GM23338 (cell line): ENCODE results near the gene ZNF514. TPM values are rescaled to one million over a fixed set of nuclear protein-coding genes. Genes with fewer than 3 reads are reported as not detected.

ENCODE experiments used
- ATAC-seq: fragments of 200-7000 bp; cut with Tn5 transposase; 3 replicates; pipeline ENCODE4 v1.9.1; 2020
- DNase-seq: peaks from one replicate; pipeline ENCODE4 v3.0.0-alpha.2; 2015; ENCODE audit warnings: low spot score
- H2AFZ ChIP-seq: fragments of 200-600 bp; sonication (generic); 2 replicates; pipeline ENCODE4 v1.8.0; 2016; ENCODE audit warnings: antibody characterized with exemption, mild to moderate bottlenecking, moderate library complexity
- H3F3A ChIP-seq: fragments of 200-600 bp; sonication (generic); replicated peaks from 2 replicates; pipeline ENCODE4 v1.8.0; 2017; ENCODE audit warnings: antibody characterized with exemption, mixed run types, low read depth
- H3K27ac ChIP-seq: fragments of 200-600 bp; sonication (generic); 2 replicates; pipeline ENCODE4 v1.6.1; 2016; ENCODE audit warnings: low read depth
- H3K27me3 ChIP-seq: fragments of 200-600 bp; sonication (generic); 2 replicates; pipeline ENCODE4 v1.8.0; 2016; ENCODE audit warnings: mild to moderate bottlenecking, mixed run types, moderate library complexity; ENCODE audit not compliant: insufficient read depth
- H3K36me3 ChIP-seq: fragments of 200-600 bp; sonication (generic); 2 replicates; pipeline ENCODE4 v1.8.0; 2016; ENCODE audit warnings: mild to moderate bottlenecking; ENCODE audit not compliant: insufficient read depth
- H3K4me1 ChIP-seq: fragments of 200-600 bp; sonication (generic); 2 replicates; pipeline ENCODE4 v1.8.0; 2016; ENCODE audit warnings: mild to moderate bottlenecking, moderate library complexity; ENCODE audit not compliant: insufficient read depth
- H3K4me2 ChIP-seq: fragments of 200-600 bp; sonication (generic); 2 replicates; pipeline ENCODE4 v1.7.1; 2017; ENCODE audit warnings: mixed run types
- H3K4me3 ChIP-seq: fragments of 200-600 bp; sonication (generic); 2 replicates; pipeline ENCODE4 v1.6.1; 2016; ENCODE audit warnings: mixed run types
- H3K79me2 ChIP-seq: fragments of 200-600 bp; sonication (generic); replicated peaks from 2 replicates; pipeline ENCODE4 v1.8.0; 2017; ENCODE audit warnings: mild to moderate bottlenecking; ENCODE audit not compliant: insufficient read depth
- H3K9me2 ChIP-seq: fragments of 200-600 bp; sonication (generic); 2 replicates; pipeline ENCODE4 v1.8.0; 2017; ENCODE audit not compliant: insufficient read depth
- H4K20me1 ChIP-seq: fragments of 200-600 bp; sonication (generic); replicated peaks from 2 replicates; pipeline ENCODE4 v1.8.0; 2017; ENCODE audit warnings: mild to moderate bottlenecking; ENCODE audit not compliant: insufficient read depth
- H3K27ac Mint-ChIP-seq: 2 replicates; pipeline ENCODE4 v1.8.0; 2020; ENCODE audit warnings: inconsistent platforms, mild to moderate bottlenecking, moderate library complexity, mixed read lengths
- H3K27me3 Mint-ChIP-seq: 3 replicates; pipeline ENCODE4 v1.8.0; 2022; ENCODE audit warnings: low read depth, mild to moderate bottlenecking, moderate library complexity, mixed read lengths, inconsistent platforms; ENCODE audit not compliant: insufficient read depth, poor library complexity
- H3K36me3 Mint-ChIP-seq: 3 replicates; pipeline ENCODE4 v1.8.0; 2021; ENCODE audit warnings: low read depth, mild to moderate bottlenecking, inconsistent platforms, moderate library complexity, mixed read lengths
- H3K4me1 Mint-ChIP-seq: 3 replicates; pipeline ENCODE4 v1.8.0; 2020; ENCODE audit warnings: mild to moderate bottlenecking, inconsistent platforms, mixed read lengths
- H3K4me3 Mint-ChIP-seq: 3 replicates; pipeline ENCODE4 v1.8.0; 2021; ENCODE audit warnings: moderate library complexity, mild to moderate bottlenecking, inconsistent platforms, mixed read lengths
- H3K9me3 Mint-ChIP-seq: 3 replicates; pipeline ENCODE4 v1.8.0; 2020; ENCODE audit warnings: moderate library complexity, mild to moderate bottlenecking, inconsistent platforms, mixed read lengths
- CREB1 ChIP-seq: fragments of 250-450 bp; sonication (Bioruptor Pico); IDR thresholded peaks from 2 replicates; pipeline ENCODE4 v1.5.0; 2020; ENCODE audit warnings: low read depth, mild to moderate bottlenecking, moderate library complexity
- CTCF ChIP-seq, 2 experiments: fragments of 200-600 bp in 1 of 2; sonication (generic) in 1 of 2; conservative IDR thresholded peaks; 2 replicates each; pipeline versions ENCODE4 v1.5.1 to v1.6.1; 2016 to 2017; ENCODE audit warnings: antibody characterized with exemption in 2 of 2, low read depth in 2 of 2, mild to moderate bottlenecking in 2 of 2, moderate library complexity in 1 of 2
- ETS1 ChIP-seq: IDR thresholded peaks from 2 replicates; pipeline ENCODE4 v1.6.1; 2016; ENCODE audit warnings: antibody characterized with exemption
- EZH2 ChIP-seq: fragments of 200-600 bp; sonication (generic); IDR thresholded peaks from one replicate; pipeline ENCODE4 v1.8.0; 2017; ENCODE audit warnings: antibody characterized with exemption, mild to moderate bottlenecking, low read depth; ENCODE audit not compliant: unreplicated experiment
- EZH2phosphoT487 ChIP-seq: fragments of 200-600 bp; sonication (generic); IDR thresholded peaks from one replicate; pipeline ENCODE4 v1.8.1; 2018; ENCODE audit warnings: antibody characterized with exemption; ENCODE audit not compliant: unreplicated experiment
- JUNB ChIP-seq: IDR thresholded peaks from one replicate; pipeline ENCODE4 v1.6.1; 2016; ENCODE audit warnings: antibody characterized with exemption; ENCODE audit not compliant: unreplicated experiment
- NANOG ChIP-seq: IDR thresholded peaks from 2 replicates; pipeline ENCODE4 v1.6.1; 2016; ENCODE audit warnings: antibody characterized with exemption, borderline replicate concordance
- POLR2AphosphoS5 ChIP-seq: IDR thresholded peaks from 2 replicates; pipeline ENCODE4 v1.6.1; 2016; ENCODE audit warnings: antibody characterized with exemption, low read depth
- REST ChIP-seq: IDR thresholded peaks from one replicate; pipeline ENCODE4 v1.6.1; 2018; ENCODE audit warnings: antibody characterized with exemption; ENCODE audit not compliant: unreplicated experiment
- STAT1 ChIP-seq: IDR thresholded peaks from one replicate; pipeline ENCODE4 v1.6.1; 2016; ENCODE audit warnings: antibody characterized with exemption; ENCODE audit not compliant: unreplicated experiment
- ZNF114 ChIP-seq: fragments of 250-450 bp; sonication (Bioruptor Pico); IDR thresholded peaks from 2 replicates; pipeline ENCODE4 v1.5.0; 2020; ENCODE audit warnings: mild to moderate bottlenecking, moderate library complexity
- ZNF462 ChIP-seq: fragments of 250-450 bp; sonication (Bioruptor Pico); IDR thresholded peaks from 2 replicates; pipeline ENCODE4 v1.5.0; 2020; ENCODE audit warnings: mild to moderate bottlenecking, moderate library complexity
- polyA plus RNA-seq: library from polyadenylated mRNA; unstranded; fragments of >200 nt; fragmentation: Nextera tagmentation; extraction: Ambion mirVana; gene quantifications from 2 replicates; pipeline ENCODE4 v1.2.1, GENCODE V29; 2016
- total RNA-seq: library from RNA; depleted of rRNA; stranded (reverse); fragments of >200 nt; shearing (Covaris generic); gene quantifications from 2 replicates; pipeline ENCODE4 v1.2.3, GENCODE V29; 2014

ZNF514 gene
- total and polyA plus RNA-seq, 2 experiments from 2014 or later: 7.2 to 9.3 TPM

- peak; percentile 1 for DNase-seq
- ATAC-seq: no peak
These were observed 1.2 kb downstream of the ZNF514 start for GRCh38 chr2:95158441-95158840.

More at GRCh38 chr2:95158441-95158840, 1.2 kb downstream of the ZNF514 start:
- Histone ChIP-seq H3K27me3 (peaks cover 35% of the 10 kb centered on the region), H3K4me3 (peak overlapping the region; percentile 80), H3K9me2 (no peaks in the 10 kb centered on the region), H4K20me1 (0 out of 2 replicates have a peak, but pooled peaks cover 3% of the 10 kb centered on the region), H3K4me1 (peaks cover 7% of the 10 kb centered on the region), H3K27ac (no peak overlapping the region), H3K4me2 (peak overlapping the region; percentile 91), H3K79me2 (no peaks in the 10 kb centered on the region), H3K36me3 (no peaks in the 10 kb centered on the region), H2AFZ (peak overlapping the region; percentile 99), H3F3A (0 out of 2 replicates have a peak, but pooled peaks cover 4% of the 10 kb centered on the region)
- Mint-ChIP-seq H3K4me3 (peak overlapping the region; percentile 83), H3K27me3 (peaks cover 11% of the 10 kb centered on the region), H3K36me3 (peaks cover 28% of the 10 kb centered on the region), H3K27ac (no peak overlapping the region), H3K4me1 (peaks cover 3% of the 10 kb centered on the region; the same call in 1 of the 3 replicates), H3K9me3 (peaks cover 10% of the 10 kb centered on the region)
- TF ChIP-seq NANOG (no peak), EZH2 (no peak), CREB1 (CRISPR knock-in tag) (no peak), STAT1 (no peak), JUNB (no peak), EZH2phosphoT487 (no peak), ETS1 (no peak), REST (no peak), ZNF114 (CRISPR knock-in tag) (no peak), POLR2AphosphoS5 (no peak), CTCF (conservative IDR thresholded peaks at IDR 0.05; ENCODE audit: low read depth in 2 of 2) (no peak), ZNF462 (CRISPR knock-in tag) (no peak)
